ENCODE measurements around the gene PEX19.
"Not testable (repeated sequence)": the region's sequence is repeated elsewhere in the genome, so short reads cannot be mapped to it uniquely, and the experiment has no call there.

The PEX19 gene

DNA sequence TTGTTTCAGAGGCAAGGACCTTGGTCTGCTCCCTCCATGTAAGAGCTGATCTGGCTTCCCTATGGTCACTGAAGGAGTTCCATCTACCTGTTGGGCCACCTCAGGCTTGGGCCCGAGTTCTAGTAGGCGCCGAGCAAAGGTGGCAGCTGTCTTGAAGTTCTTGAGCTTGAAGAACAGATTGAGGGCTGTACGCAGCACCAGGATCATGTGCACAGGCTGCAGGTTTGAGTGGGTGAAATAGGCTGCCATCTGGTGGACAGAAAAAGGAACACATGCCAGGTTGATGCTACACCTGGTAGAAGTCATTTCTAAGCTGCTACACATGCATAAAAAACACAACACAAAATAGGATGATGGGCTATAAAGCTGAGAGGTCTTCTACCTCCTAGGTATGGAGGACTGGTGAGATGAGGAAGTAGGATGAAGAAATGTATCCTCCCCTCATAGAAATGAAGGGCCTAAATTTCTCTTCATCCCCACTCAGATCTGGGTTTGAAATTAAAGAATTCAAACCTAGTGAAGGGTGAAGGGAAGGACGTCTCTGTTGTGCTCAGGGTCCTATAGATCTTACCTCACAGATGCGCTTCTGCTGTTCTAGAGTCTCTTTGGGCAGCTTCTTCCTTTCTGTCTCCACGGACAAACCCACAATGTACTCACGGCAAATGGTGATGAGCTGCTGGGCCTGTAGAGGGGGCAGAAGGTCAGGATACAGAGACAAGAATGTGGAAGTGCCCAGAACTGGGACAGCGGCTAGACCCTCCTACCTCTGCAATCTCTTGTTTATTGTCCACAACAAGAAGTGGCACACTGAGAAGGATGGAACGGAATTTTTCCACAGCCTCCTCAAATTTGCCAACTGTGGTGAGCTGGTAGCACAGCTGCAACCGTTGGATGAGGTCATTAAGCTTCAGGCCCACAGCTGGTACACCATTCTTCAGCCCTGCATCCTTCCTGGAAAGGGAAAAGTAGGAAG lies 6.6 kb upstream of the PEX19 start:
- TF ChIP-seq, protein P1, sequence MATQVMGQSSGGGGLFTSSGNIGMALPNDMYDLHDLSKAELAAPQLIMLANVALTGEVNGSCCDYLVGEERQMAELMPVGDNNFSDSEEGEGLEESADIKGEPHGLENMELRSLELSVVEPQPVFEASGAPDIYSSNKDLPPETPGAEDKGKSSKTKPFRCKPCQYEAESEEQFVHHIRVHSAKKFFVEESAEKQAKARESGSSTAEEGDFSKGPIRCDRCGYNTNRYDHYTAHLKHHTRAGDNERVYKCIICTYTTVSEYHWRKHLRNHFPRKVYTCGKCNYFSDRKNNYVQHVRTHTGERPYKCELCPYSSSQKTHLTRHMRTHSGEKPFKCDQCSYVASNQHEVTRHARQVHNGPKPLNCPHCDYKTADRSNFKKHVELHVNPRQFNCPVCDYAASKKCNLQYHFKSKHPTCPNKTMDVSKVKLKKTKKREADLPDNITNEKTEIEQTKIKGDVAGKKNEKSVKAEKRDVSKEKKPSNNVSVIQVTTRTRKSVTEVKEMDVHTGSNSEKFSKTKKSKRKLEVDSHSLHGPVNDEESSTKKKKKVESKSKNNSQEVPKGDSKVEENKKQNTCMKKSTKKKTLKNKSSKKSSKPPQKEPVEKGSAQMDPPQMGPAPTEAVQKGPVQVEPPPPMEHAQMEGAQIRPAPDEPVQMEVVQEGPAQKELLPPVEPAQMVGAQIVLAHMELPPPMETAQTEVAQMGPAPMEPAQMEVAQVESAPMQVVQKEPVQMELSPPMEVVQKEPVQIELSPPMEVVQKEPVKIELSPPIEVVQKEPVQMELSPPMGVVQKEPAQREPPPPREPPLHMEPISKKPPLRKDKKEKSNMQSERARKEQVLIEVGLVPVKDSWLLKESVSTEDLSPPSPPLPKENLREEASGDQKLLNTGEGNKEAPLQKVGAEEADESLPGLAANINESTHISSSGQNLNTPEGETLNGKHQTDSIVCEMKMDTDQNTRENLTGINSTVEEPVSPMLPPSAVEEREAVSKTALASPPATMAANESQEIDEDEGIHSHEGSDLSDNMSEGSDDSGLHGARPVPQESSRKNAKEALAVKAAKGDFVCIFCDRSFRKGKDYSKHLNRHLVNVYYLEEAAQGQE (IDR thresholded peaks at IDR 0.05; ENCODE audit: insufficient replicate concordance, low read depth): no peak
- TF ChIP-seq, protein P2, sequence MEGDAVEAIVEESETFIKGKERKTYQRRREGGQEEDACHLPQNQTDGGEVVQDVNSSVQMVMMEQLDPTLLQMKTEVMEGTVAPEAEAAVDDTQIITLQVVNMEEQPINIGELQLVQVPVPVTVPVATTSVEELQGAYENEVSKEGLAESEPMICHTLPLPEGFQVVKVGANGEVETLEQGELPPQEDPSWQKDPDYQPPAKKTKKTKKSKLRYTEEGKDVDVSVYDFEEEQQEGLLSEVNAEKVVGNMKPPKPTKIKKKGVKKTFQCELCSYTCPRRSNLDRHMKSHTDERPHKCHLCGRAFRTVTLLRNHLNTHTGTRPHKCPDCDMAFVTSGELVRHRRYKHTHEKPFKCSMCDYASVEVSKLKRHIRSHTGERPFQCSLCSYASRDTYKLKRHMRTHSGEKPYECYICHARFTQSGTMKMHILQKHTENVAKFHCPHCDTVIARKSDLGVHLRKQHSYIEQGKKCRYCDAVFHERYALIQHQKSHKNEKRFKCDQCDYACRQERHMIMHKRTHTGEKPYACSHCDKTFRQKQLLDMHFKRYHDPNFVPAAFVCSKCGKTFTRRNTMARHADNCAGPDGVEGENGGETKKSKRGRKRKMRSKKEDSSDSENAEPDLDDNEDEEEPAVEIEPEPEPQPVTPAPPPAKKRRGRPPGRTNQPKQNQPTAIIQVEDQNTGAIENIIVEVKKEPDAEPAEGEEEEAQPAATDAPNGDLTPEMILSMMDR (IDR thresholded peaks at IDR 0.05; ENCODE audit: insufficient read depth, low read length): peak; percentile 64
- TF ChIP-seq SPI1 (IDR thresholded peaks at IDR 0.05; ENCODE audit: borderline replicate concordance, low read depth): peak; percentile 44; the same call in 1 of the 2 replicates
- peak; percentile 43 to 53 for DNase-seq (ENCODE audit: low read depth in 1 of 2, low spot score in 1 of 2)
- Histone ChIP-seq H3K27ac (replicated peaks) (no peak overlapping the region), H3K4me3 (replicated peaks; ENCODE audit: insufficient read depth, low read length) (no peak overlapping the region), H3K27me3 (ENCODE audit: insufficient read depth, poor library complexity, severe bottlenecking) (no peaks in the 10 kb centered on the region)

DNA sequence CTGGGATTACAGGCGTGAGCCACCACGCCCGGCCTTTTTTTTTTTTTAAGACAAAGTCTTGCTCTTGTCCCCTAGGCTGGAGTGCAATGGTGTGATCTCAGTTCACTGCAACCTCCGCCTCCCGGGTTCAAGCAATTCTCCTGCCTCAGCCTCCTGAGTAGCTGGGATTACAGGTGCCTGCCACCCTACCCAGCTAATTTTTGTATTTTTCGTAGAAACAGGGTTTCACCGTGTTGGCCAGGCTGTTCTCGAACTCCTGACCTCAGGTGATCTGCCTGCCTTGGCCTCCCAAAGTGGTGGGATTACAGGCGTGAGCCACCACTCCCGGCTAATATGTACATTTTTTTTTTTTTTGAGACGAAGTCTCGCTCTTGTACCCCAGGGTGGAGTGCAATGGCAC lies 2.8 kb upstream of the PEX19 start:
- TF ChIP-seq POLR2AphosphoS5 (IDR thresholded peaks at IDR 0.05; ENCODE audit: low read depth): 0 out of 2 replicates have a peak, but pooled peaks have one; percentile 23
- not testable (repeated sequence) for H3K27me3 ChIP-seq (ENCODE audit: insufficient read depth, poor library complexity, severe bottlenecking); DNase-seq (ENCODE audit: low read depth in 1 of 2, low spot score in 1 of 2); H3K4me3 ChIP-seq (replicated peaks; ENCODE audit: insufficient read depth, low read length); H3K27ac ChIP-seq (replicated peaks)

DNA sequence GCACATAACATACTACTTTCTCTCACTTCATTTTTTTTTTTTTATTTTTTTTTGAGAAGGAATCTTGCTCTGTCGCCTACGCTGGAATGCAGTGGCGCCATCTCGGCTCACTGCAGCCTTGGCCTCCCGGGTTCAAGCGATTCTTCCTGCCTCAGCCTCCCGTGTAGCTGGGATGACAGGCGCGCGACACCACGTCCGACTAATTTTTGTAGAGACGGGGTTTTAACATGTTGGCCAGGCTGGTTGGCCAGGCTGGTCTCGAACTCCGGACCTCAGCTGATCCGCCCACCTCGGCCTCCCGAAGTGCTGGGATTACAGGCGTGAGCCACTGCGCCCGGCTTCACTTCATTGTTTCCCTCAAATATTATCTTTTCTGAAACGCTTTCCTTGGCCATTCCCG lies 573 bp upstream of the PEX19 start:
- peak overlapping the region; percentile 91 for H3K4me3 ChIP-seq (replicated peaks; ENCODE audit: insufficient read depth, low read length)
- DNase-seq (ENCODE audit: low read depth in 1 of 2, low spot score in 1 of 2): no peak
- no peak overlapping the region for H3K27ac ChIP-seq (replicated peaks)
- H3K27me3 ChIP-seq (ENCODE audit: insufficient read depth, poor library complexity, severe bottlenecking): no peaks in the 10 kb centered on the region
- TF ChIP-seq, protein P2 (IDR thresholded peaks at IDR 0.05; ENCODE audit: insufficient read depth, low read length): no peak
- TF ChIP-seq, protein P1 (IDR thresholded peaks at IDR 0.05; ENCODE audit: insufficient replicate concordance, low read depth): no peak
- no peak for TF ChIP-seq GABPA (IDR thresholded peaks at IDR 0.05; ENCODE audit: low read depth)
- no peak for TF ChIP-seq SPI1 (IDR thresholded peaks at IDR 0.05; ENCODE audit: borderline replicate concordance, low read depth)

DNA sequence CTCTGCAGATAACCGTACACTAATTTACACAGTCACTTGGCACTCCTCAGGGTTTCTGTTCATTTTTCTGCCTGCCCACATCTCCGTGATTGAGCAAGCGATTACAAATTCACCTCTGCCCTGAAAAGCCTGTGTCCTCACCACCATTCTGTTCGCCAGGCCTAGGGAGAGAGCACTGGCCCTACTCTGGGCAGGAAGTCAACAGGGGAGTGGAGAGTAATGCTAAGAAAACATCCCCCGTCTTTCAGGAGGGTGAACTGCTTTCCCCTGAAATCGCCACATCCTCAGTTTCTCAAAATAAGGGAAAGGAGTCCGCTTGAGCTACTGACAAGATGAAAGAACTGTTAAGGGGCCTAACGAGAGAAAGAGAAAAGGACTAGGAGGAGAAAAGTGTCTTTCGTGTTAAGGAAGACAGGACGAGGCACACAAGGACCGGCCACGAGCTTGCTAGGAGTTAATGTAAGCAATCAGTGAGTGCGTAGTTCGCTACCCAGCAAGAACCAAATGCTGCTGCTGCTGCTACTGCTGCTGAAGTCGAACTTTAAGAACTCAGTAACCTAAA lies 632 bp downstream of the PEX19 start:
- Histone ChIP-seq H3K27ac (replicated peaks) (peak overlapping the region; percentile 72), H3K4me3 (replicated peaks; ENCODE audit: insufficient read depth, low read length) (peak overlapping the region; percentile 91), H3K27me3 (ENCODE audit: insufficient read depth, poor library complexity, severe bottlenecking) (no peaks in the 10 kb centered on the region)
- TF ChIP-seq, protein P2 (IDR thresholded peaks at IDR 0.05; ENCODE audit: insufficient read depth, low read length): no peak
- TF ChIP-seq POLR2AphosphoS5 (IDR thresholded peaks at IDR 0.05; ENCODE audit: low read depth) (no peak), GABPA (IDR thresholded peaks at IDR 0.05; ENCODE audit: low read depth) (no peak), SPI1 (IDR thresholded peaks at IDR 0.05; ENCODE audit: borderline replicate concordance, low read depth) (no peak)
- TF ChIP-seq, protein P1 (IDR thresholded peaks at IDR 0.05; ENCODE audit: insufficient replicate concordance, low read depth): no peak
- peak; percentile 57 to 70 for DNase-seq (ENCODE audit: low read depth in 1 of 2, low spot score in 1 of 2)

Data from HL-60 (cell line).